A549 (cell line): Measurements from ENCODE around the gene DEPDC5. TPM values are rescaled to one million over a fixed set of nuclear protein-coding genes. Genes with fewer than 3 reads are reported as not detected.

Source experiments
- ATAC-seq, 2 experiments: fragments of 200-7000 bp in 1 of 2; fragments of >200 bp in 1 of 2; cut with Nextera tagmentation in 1 of 2; cut with Tn5 transposase in 1 of 2; 3 replicates each; pipeline versions ENCODE4 v1.8.0 to v1.9.1; 2018 to 2020; ENCODE audit warnings: mild to moderate bottlenecking in 1 of 2, moderate library complexity in 1 of 2
- CTCF ChIA-PET: fragments of 300-600 bp; sonication (Branson Sonifier 250); formaldehyde crosslinking; extraction: SDS; loops from one replicate; lab custom pipeline; 2021; ENCODE audit warnings: antibody characterized with exemption, inconsistent platforms; lab: Yijun Ruan, JAX
- POLR2A ChIA-PET: fragments of 350-600 bp; formaldehyde crosslinking; extraction: SDS; loops from one replicate; lab custom pipeline; 2021; ENCODE audit warnings: antibody characterized with exemption, inconsistent platforms; lab: Yijun Ruan, JAX
- DNase-seq, 2 experiments: peaks; one replicate each; pipeline versions ENCODE4 v3.0.0 to v3.0.0-alpha.2; 2011 to 2016; ENCODE audit warnings: low read depth in 1 of 2, low spot score in 1 of 2
- FAIRE-seq: peaks from 2 replicates; lab custom pipeline; 2011; peaks lifted over from hg19 to GRCh38; lab: Jason Lieb, UNC
- H3K27ac ChIP-seq, 2 experiments: fragments of >200 bp; sonication (Bioruptor Twin); formaldehyde crosslinking; 3 replicates each; pipeline ENCODE4 v1.5.1; 2016 to 2017
- H3K4me1 ChIP-seq: fragments of >200 bp; sonication (Bioruptor Twin); formaldehyde crosslinking; 3 replicates; pipeline ENCODE4 v1.6.1; 2016
- H3K4me2 ChIP-seq: fragments of >200 bp; sonication (Bioruptor Twin); formaldehyde crosslinking; 3 replicates; pipeline ENCODE4 v1.6.1; 2016
- H3K4me3 ChIP-seq: fragments of >200 bp; sonication (Bioruptor Twin); formaldehyde crosslinking; 3 replicates; pipeline ENCODE4 v1.5.1; 2016
- H3K9me3 ChIP-seq: fragments of >200 bp; sonication (Bioruptor Twin); formaldehyde crosslinking; 3 replicates; pipeline ENCODE4 v1.6.1; 2016
- BCL3 ChIP-seq: fragments of >200 bp; sonication (Bioruptor Twin); formaldehyde crosslinking; IDR thresholded peaks from 3 replicates; pipeline ENCODE4 v1.6.1; 2016
- CHD2 ChIP-seq: fragments of 150-350 bp; IDR thresholded peaks from 2 replicates; pipeline ENCODE4 v1.6.1; 2014; ENCODE audit warnings: low read length; ENCODE audit not compliant: partially characterized antibody
- EHF ChIP-seq: fragments of 250-450 bp; sonication (Bioruptor Pico); IDR thresholded peaks from 2 replicates; pipeline ENCODE4 v1.5.0; 2020; ENCODE audit warnings: mild to moderate bottlenecking
- EHMT2 ChIP-seq: fragments of 200-600 bp; sonication (generic); IDR thresholded peaks from 2 replicates; pipeline ENCODE4 v1.6.1; 2016; ENCODE audit warnings: antibody characterized with exemption, low read depth, mild to moderate bottlenecking, moderate library complexity
- ESRRA ChIP-seq: fragments of 150-350 bp; IDR thresholded peaks from 2 replicates; pipeline ENCODE4 v1.6.1; 2014; ENCODE audit warnings: mild to moderate bottlenecking, low read length, borderline replicate concordance
- FOSB ChIP-seq: fragments of 250-450 bp; sonication (Bioruptor Pico); IDR thresholded peaks from 2 replicates; pipeline ENCODE4 v1.5.0; 2020; ENCODE audit warnings: mild to moderate bottlenecking, moderate library complexity
- FOSL2 ChIP-seq, 2 experiments: fragments of 450-650 bp in 1 of 2; fragments of >200 bp in 1 of 2; sonication (Bioruptor Twin) in 1 of 2; formaldehyde crosslinking; IDR thresholded peaks; 2 replicates each; pipeline versions ENCODE4 v1.5.0 to v1.6.1; 2016 to 2020; ENCODE audit warnings: mild to moderate bottlenecking in 1 of 2, moderate library complexity in 1 of 2
- JUN ChIP-seq, 2 experiments: fragments of >200 bp; sonication (Bioruptor Twin); formaldehyde crosslinking; IDR thresholded peaks; 2 replicates in 1 of 2; 3 replicates in 1 of 2; pipeline ENCODE4 v1.6.1; 2016 to 2017
- MAFK ChIP-seq: fragments of 450-650 bp; IDR thresholded peaks from 2 replicates; pipeline ENCODE4 v1.6.1; 2014; ENCODE audit not compliant: partially characterized antibody
- PHF8 ChIP-seq: fragments of 200-600 bp; sonication (generic); IDR thresholded peaks from 2 replicates; pipeline ENCODE4 v1.6.1; 2016; ENCODE audit warnings: low read depth, mild to moderate bottlenecking, antibody characterized with exemption, moderate library complexity, borderline replicate concordance
- RCOR1 ChIP-seq: fragments of 150-350 bp; IDR thresholded peaks from 2 replicates; pipeline ENCODE4 v1.6.1; 2014; ENCODE audit warnings: antibody characterized with exemption, low read length, low read depth
- REST ChIP-seq: fragments of 200-600 bp; sonication (generic); IDR thresholded peaks from 2 replicates; pipeline ENCODE4 v1.6.1; 2016; ENCODE audit warnings: antibody characterized with exemption, mild to moderate bottlenecking, moderate library complexity
- SMC3 ChIP-seq: fragments of >200 bp; sonication (Bioruptor Twin); formaldehyde crosslinking; IDR thresholded peaks from 3 replicates; pipeline ENCODE4 v1.6.1; 2018; ENCODE audit warnings: inconsistent platforms
- SREBF2 ChIP-seq: fragments of 450-650 bp; IDR thresholded peaks from 2 replicates; pipeline ENCODE4 v1.6.1; 2014; ENCODE audit warnings: mild to moderate bottlenecking, moderate library complexity
- ZFP36 ChIP-seq: fragments of 450-650 bp; IDR thresholded peaks from 2 replicates; pipeline ENCODE4 v1.6.1; 2014; ENCODE audit warnings: borderline replicate concordance; ENCODE audit not compliant: partially characterized antibody
- ZNF302 ChIP-seq: fragments of 250-450 bp; sonication (Bioruptor Pico); IDR thresholded peaks from 2 replicates; pipeline ENCODE4 v1.9.0; 2021; ENCODE audit warnings: inconsistent platforms, mild to moderate bottlenecking, moderate library complexity
- WGBS: methylation state at CpG from one replicate; pipeline ENCODE4 v1.1.6; 2017; ENCODE audit errors: missing lambda C conversion rate; 5-methylcytosine and 5-hydroxymethylcytosine counted together
- polyA plus RNA-seq, 4 experiments: library from polyadenylated mRNA; depleted of rRNA in 3 of 4; stranded (reverse); fragments of >200 nt; fragmentation: RNase III in 1 of 4; extraction: RNeasy Plus Mini Kit Qiagen cat#74134 plus additional on column Dnase treatment in 1 of 4; gene quantifications; 2 replicates in 3 of 4; 3 replicates in 1 of 4; pipeline ENCODE4 v1.2.3, GENCODE V29; 2011 to 2017
- TF ChIP-seq, protein P1 (sequence below): IDR thresholded peaks from 2 replicates; pipeline ENCODE4 v1.6.1; 2012; ENCODE audit warnings: low read depth, borderline replicate concordance

Gene DEPDC5
- polyA plus RNA-seq, 2 of the 4 experiments (the other 2 are of a cell fraction): 4.4 to 10.1 TPM

- no peak for TF ChIP-seq BCL3
- no peak for TF ChIP-seq RCOR1
- TF ChIP-seq EHMT2: no peak
- no peak for TF ChIP-seq ZNF302 (CRISPR knock-in tag)
- TF ChIP-seq, all 56 proteins: peak for 0
Measured at GRCh38 chr22:31909977-31910376, 156.2 kb downstream of the DEPDC5 start (continued).

GRCh38 chr22:31911565-31912406, 158.0 kb downstream of the DEPDC5 start:
- Histone ChIP-seq H3K9me3 (no peaks in the 10 kb centered on the region), H3K4me3 (no peak overlapping the region), H3K4me2 (no peak overlapping the region), H3K27ac (no peak overlapping the region), H3K4me1 (no peaks in the 10 kb centered on the region)
- ATAC-seq (no peak; a peak in 1 of 6 replicates), FAIRE-seq (no peak)
- 88% methylated on average over 6 of the region's 7 CpGs for WGBS
- ChIA-PET POLR2A (no interaction called here), CTCF (no interaction called here)
- TF ChIP-seq CHD2: no peak
- TF ChIP-seq REST: no peak
- TF ChIP-seq, protein P1, sequence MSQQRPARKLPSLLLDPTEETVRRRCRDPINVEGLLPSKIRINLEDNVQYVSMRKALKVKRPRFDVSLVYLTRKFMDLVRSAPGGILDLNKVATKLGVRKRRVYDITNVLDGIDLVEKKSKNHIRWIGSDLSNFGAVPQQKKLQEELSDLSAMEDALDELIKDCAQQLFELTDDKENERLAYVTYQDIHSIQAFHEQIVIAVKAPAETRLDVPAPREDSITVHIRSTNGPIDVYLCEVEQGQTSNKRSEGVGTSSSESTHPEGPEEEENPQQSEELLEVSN: no peak
- TF ChIP-seq FOSB: no peak
- TF ChIP-seq SMC3: no peak
- TF ChIP-seq EHF (CRISPR knock-in tag): no peak
- TF ChIP-seq EHMT2: no peak
- TF ChIP-seq ESRRA: no peak
- TF ChIP-seq FOSL2 (IDR thresholded peaks at IDR 0.05): no peak
- TF ChIP-seq FOSL2 (CRISPR knock-in tag; IDR thresholded peaks at IDR 0.05): no peak
- TF ChIP-seq, all 56 proteins: peak for 0
- DNase-seq: no peak

DNA sequence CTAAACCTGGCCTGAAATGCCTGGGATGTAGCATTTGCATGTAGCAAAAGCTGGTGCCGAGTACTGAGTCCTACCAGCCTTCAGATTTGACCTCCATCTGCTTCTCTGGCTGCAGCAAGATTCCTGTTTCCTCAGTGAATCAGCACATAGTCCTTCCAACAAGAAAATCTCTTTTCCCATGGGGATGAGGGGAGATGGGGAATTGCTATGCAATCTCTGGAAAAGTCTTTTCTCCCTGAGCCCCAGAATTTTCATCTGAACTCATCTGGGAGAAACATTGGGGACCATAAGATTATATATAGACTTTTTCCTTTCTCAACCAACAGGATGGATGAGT, 158.6 kb downstream of the DEPDC5 start:
- Histone ChIP-seq H3K9me3 (no peaks in the 10 kb centered on the region), H3K4me2 (no peak overlapping the region), H3K27ac (no peak overlapping the region), H3K4me1 (no peaks in the 10 kb centered on the region), H3K4me3 (no peak overlapping the region)
- no peak for FAIRE-seq
- no peak for DNase-seq
- WGBS: 100% methylated on average over 1 of the region's 1 CpG
- ATAC-seq: no peak
- TF ChIP-seq MAFK (no peak), RCOR1 (no peak), FOSL2 (IDR thresholded peaks at IDR 0.05) (no peak), FOSL2 (CRISPR knock-in tag; IDR thresholded peaks at IDR 0.05) (no peak), JUN (IDR thresholded peaks at IDR 0.05) (no peak), CHD2 (no peak), ZFP36 (no peak), BCL3 (no peak), PHF8 (no peak), SREBF2 (no peak)
- TF ChIP-seq, protein P1: no peak
- TF ChIP-seq, all 56 proteins: peak for 0
- CTCF ChIA-PET: interaction anchor here (0.6 kb wide), 1 partner anchor 230 kb away, joined by 4 read pairs; no protein-coding TSS in a partner anchor
- POLR2A ChIA-PET: no interaction called here
